ENCODE measurements around the gene TMPRSS15.

The TMPRSS15 gene

DNA sequence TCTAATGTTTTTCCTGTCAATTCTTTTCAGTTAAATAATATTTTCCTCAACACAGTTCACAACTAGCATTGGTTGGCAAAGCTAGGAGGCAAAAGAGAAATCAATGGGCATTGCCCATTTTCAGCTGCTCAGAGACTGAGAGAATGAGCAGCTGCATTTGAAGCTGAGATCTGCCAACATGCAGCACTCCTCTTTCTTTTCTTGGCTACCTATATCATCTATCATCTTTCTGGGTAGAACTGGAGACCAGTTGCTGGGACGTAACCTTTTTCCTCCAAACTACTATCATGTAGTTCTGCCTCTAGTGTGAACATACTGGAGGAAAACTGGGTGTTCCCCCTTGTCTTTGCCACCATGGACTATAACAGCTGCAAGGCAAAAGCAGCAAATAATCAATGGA, 136.1 kb downstream of the TMPRSS15 start:
- Histone ChIP-seq H3K27me3 (ENCODE audit: low read length) (no peaks in the 10 kb centered on the region), H3K9me2 (replicated peaks; ENCODE audit: insufficient read depth, low read length) (no peaks in the 10 kb centered on the region), H3K9ac (ENCODE audit: low read length) (no peak overlapping the region), H3F3A (ENCODE audit: insufficient read depth) (no peaks in the 10 kb centered on the region), H2AFZ (ENCODE audit: low read depth, low read length, severe bottlenecking) (no peak overlapping the region), H4K20me1 (ENCODE audit: low read depth, low read length) (no peaks in the 10 kb centered on the region), H3K4me3 (ENCODE audit: insufficient read depth, low read length, poor library complexity, severe bottlenecking) (no peak overlapping the region), H3K27ac (ENCODE audit: low read depth, low read length) (no peak overlapping the region), H3K79me2 (ENCODE audit: insufficient read depth, low read length) (no peaks in the 10 kb centered on the region), H3K9me3 (ENCODE audit: insufficient read depth, low read length) (no peaks in the 10 kb centered on the region), H3K36me3 (ENCODE audit: low read length) (no peaks in the 10 kb centered on the region), H3K4me2 (ENCODE audit: low read depth, low read length, poor library complexity, severe bottlenecking) (no peak overlapping the region)
- no peak for TF ChIP-seq CTCF (IDR thresholded peaks at IDR 0.05; ENCODE audit: insufficient read depth, low read length, poor library complexity, severe bottlenecking)
- no peak for TF ChIP-seq EZH2phosphoT487 (conservative IDR thresholded peaks at IDR 0.05; ENCODE audit: low read length)

- no peak overlapping the region for H3K9ac ChIP-seq (ENCODE audit: low read length)
- no peaks in the 10 kb centered on the region for H3K9me2 ChIP-seq (replicated peaks; ENCODE audit: insufficient read depth, low read length)
- H4K20me1 ChIP-seq (ENCODE audit: low read depth, low read length): no peaks in the 10 kb centered on the region
- no peaks in the 10 kb centered on the region for H3K36me3 ChIP-seq (ENCODE audit: low read length)
- no peaks in the 10 kb centered on the region for H3K79me2 ChIP-seq (ENCODE audit: insufficient read depth, low read length)
- no peaks in the 10 kb centered on the region for H3F3A ChIP-seq (ENCODE audit: insufficient read depth)
- no peak overlapping the region for H3K27ac ChIP-seq (ENCODE audit: low read depth, low read length)
- H3K4me2 ChIP-seq (ENCODE audit: low read depth, low read length, poor library complexity, severe bottlenecking): no peak overlapping the region
- H2AFZ ChIP-seq (ENCODE audit: low read depth, low read length, severe bottlenecking): no peak overlapping the region
- no peaks in the 10 kb centered on the region for H3K9me3 ChIP-seq (ENCODE audit: insufficient read depth, low read length)
- no peaks in the 10 kb centered on the region for H3K27me3 ChIP-seq (ENCODE audit: low read length)
- no peak for TF ChIP-seq CTCF (IDR thresholded peaks at IDR 0.05; ENCODE audit: insufficient read depth, low read length, poor library complexity, severe bottlenecking)
- no peak for TF ChIP-seq EZH2phosphoT487 (conservative IDR thresholded peaks at IDR 0.05; ENCODE audit: low read length)
- no peak overlapping the region for H3K4me3 ChIP-seq (ENCODE audit: insufficient read depth, low read length, poor library complexity, severe bottlenecking)
These were observed 137.6 kb downstream of the TMPRSS15 start for GRCh38 chr21:18265944-18266343.

- no peaks in the 10 kb centered on the region for H3K36me3 ChIP-seq (ENCODE audit: low read length)
- no peak overlapping the region for H2AFZ ChIP-seq (ENCODE audit: low read depth, low read length, severe bottlenecking)
- H3K79me2 ChIP-seq (ENCODE audit: insufficient read depth, low read length): no peaks in the 10 kb centered on the region
- peaks cover 3% of the 10 kb centered on the region; the same call in 1 of the 2 replicates for H3F3A ChIP-seq (ENCODE audit: insufficient read depth)
- no peaks in the 10 kb centered on the region for H3K9me2 ChIP-seq (replicated peaks; ENCODE audit: insufficient read depth, low read length)
- no peak overlapping the region for H3K9ac ChIP-seq (ENCODE audit: low read length)
- TF ChIP-seq EZH2phosphoT487 (conservative IDR thresholded peaks at IDR 0.05; ENCODE audit: low read length): no peak
- TF ChIP-seq CTCF (IDR thresholded peaks at IDR 0.05; ENCODE audit: insufficient read depth, low read length, poor library complexity, severe bottlenecking): no peak
- H3K4me3 ChIP-seq (ENCODE audit: insufficient read depth, low read length, poor library complexity, severe bottlenecking): no peak overlapping the region
- no peaks in the 10 kb centered on the region for H4K20me1 ChIP-seq (ENCODE audit: low read depth, low read length)
- no peak overlapping the region for H3K4me2 ChIP-seq (ENCODE audit: low read depth, low read length, poor library complexity, severe bottlenecking)
- no peaks in the 10 kb centered on the region for H3K27me3 ChIP-seq (ENCODE audit: low read length)
- no peaks in the 10 kb centered on the region for H3K9me3 ChIP-seq (ENCODE audit: insufficient read depth, low read length)
- H3K27ac ChIP-seq (ENCODE audit: low read depth, low read length): no peak overlapping the region
These were observed 149.8 kb downstream of the TMPRSS15 start for GRCh38 chr21:18253799-18254198.

Data from SU-DHL-6 (cell line).